HG03432 (cell line): ENCODE results near the gene PPP4R2.
"Not testable (repeated sequence)": the region's sequence is repeated elsewhere in the genome, so short reads cannot be mapped to it uniquely, and the experiment has no call there.

Experiments
- ATAC-seq: cut with Tn5 transposase; IDR thresholded peaks from one replicate; pipeline ENCODE4 v1.9.1; 2021; ENCODE audit warnings: mild to moderate bottlenecking, moderate library complexity; ENCODE audit not compliant: unreplicated experiment

Gene PPP4R2

GRCh38 chr3:73021301-73021835, 24.8 kb downstream of the PPP4R2 start:
- no peak for ATAC-seq

GRCh38 chr3:73024836-73025235, 28.2 kb downstream of the PPP4R2 start:
- no peak for ATAC-seq

- no peak for ATAC-seq
Measured at GRCh38 chr3:73026111-73026759, 29.6 kb downstream of the PPP4R2 start.

GRCh38 chr3:73026760-73027113, 30.1 kb downstream of the PPP4R2 start:
- ATAC-seq = no peak

DNA sequence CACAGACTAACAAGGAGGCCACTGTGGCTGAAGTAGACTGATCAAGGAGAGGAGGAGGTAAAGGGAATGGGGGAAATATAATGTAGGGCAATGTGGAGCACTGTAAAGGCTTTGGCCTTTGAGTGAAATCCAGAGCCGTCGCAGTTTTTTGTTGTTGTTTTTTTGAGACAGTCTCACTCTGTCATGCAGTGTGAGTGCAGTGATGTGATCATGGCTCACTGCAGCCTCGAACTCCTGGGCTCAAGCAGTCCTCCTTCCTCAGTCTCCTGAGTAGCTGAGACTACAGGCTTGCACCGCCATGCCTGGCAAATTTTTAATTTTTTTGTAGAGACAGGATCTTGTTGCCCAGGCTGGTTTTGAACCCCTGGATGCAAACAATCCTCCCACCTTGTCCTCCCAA, 32.2 kb downstream of the PPP4R2 start:
- no peak for ATAC-seq

DNA sequence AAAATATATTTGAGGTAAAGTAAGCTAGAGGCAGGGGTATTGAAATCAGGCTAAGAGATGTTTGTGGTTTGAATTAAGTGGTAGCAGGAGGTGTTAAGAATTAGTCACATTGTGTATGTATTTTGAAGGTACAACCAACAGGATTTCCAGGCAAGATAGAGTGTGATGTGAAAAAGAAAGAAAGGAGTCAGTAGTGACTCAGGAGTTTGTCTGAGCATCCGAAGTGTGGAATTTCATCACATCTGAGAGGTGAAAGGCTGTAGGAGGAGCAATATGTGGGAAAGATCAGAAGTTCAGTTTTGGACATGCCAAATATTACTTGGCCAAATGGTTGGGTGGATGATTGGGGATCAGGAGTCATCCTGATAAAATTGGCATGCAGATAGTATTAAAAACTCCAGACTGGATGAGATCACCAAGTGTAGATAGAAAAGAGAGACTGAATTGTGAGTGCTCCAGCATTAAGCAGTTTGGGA, 32.7 kb downstream of the PPP4R2 start:
- peak; percentile 43 for ATAC-seq

DNA sequence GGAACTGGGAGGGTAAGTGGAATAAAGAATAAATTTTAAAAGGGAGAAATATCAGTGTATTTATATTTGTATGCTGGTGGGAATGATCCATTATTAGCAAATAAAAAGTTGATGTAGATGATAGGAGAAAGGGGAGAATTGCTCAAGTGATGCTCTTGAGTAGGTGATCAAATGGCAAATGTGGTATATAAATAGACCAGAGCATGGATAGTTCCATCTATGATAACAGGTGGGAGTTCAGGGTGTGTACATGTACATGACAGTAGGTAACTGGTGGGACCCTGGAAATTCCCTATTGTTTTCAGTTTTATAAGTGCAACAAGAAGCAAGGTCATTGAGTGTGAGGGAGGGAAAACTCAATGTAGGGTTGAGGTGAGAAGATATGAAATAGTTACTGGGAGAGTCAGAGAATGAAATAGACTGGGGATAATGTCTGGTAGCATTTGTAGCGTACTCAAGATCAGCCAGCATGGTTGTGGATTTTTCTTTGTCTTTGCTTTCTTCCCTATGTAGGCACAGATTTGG, 33.5 kb downstream of the PPP4R2 start:
- no peak for ATAC-seq

GRCh38 chr3:73031573-73032103, 35.0 kb downstream of the PPP4R2 start:
- no peak for ATAC-seq

DNA sequence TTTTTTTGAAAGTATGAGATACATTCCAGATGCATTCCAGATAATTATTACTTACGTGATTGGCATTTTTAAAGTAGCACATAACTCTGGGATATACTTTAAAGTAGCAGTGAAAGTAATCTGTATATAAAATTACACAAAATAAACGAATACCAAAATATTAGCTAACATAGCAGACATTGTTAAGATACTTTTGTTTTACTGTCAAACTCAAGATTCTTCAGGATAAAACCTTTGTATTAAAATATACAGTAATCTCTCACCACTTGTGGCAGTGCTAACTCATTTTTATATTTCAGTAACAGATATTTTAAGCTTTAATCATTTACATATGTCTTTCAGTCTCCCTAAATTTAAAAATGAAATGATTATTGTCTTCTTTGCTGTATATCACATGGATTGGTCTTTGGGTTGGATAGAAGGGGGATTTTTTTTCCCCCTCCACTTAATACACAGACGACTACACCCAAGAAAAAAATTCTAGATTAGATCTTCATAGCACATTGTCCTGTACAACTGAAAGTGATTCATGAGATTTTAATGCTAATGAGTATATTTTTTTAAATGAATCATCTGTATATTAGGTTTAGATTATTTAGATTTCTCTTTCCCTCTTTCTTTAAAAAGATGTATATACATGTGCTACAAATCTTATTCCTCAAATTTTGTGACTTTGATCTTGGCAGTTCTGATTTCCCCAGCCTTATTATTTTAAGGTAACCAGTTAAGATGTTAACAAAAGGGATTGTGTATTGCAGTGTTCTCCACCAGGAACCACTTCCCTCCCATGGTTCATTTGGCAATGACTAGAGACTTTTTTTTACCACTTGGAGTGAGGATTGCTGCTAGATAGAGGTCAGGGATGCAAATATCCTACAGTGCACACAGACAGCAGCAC, 40.3 kb downstream of the PPP4R2 start:
- ATAC-seq = no peak

DNA sequence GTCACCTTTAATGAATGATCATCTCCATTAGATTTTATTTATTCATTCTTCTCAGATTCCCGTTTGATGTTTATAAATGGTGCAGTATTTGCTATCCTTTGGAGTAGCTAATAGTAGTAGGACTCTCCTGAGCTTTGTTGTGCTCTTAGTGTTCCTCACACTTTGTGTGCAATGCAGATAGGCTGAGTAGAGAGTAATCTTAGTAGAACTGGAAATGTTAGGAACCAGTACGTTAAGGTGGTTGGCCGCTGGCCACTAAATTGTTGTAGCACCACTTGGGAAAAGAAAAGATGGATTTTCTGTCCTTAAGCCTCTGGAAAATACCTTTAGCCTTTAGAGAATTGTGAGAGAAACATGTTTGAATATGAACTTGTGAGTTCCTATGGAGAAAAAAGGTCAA, 44.9 kb downstream of the PPP4R2 start:
- ATAC-seq = no peak

- no peak for ATAC-seq
Measured at GRCh38 chr3:73043414-73043813, 46.8 kb downstream of the PPP4R2 start.

- no peak for ATAC-seq
Measured at GRCh38 chr3:73045391-73045790, 48.8 kb downstream of the PPP4R2 start.

DNA sequence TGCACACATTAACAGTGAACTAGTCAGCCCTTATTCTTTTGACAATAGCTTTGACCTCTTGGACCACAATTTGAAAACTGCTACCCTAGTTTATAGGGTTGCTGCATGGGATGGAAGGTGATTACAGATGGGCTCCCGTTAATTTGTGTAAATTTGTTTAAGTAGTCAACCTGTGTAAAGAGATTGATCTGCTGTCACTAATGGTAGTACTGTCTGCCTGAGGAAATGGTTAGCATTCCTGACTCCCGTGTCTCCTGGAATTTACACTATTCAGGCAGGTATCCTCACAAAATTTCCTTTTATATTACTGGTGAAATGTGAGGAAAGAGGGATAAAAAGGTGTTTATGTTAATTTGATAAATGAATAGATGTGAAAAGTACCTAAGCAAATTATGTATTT, 49.6 kb downstream of the PPP4R2 start:
- no peak for ATAC-seq

- ATAC-seq = no peak
Measured at GRCh38 chr3:73049319-73049718, 52.7 kb downstream of the PPP4R2 start.

DNA sequence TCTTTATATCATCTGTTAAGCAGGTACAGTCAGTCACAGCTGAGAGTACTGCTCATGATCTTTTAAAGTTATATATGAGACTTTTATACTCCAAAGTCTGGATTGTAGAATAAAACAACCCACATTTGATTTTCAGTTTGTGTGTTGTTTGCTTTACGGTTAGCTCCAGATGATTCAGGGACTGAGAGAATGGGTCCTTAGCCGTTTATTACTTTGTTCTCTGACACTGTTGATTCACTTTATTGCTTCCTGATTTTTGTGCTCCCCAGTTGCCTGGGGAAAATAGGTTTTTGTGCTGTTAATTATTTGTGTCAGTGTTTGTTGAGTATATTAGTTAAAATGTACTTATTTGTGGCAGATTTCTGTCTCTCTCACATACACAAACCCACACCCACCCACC, 56.2 kb downstream of the PPP4R2 start:
- ATAC-seq = no peak

GRCh38 chr3:73055583-73055982, 59.0 kb downstream of the PPP4R2 start:
- ATAC-seq = no peak

DNA sequence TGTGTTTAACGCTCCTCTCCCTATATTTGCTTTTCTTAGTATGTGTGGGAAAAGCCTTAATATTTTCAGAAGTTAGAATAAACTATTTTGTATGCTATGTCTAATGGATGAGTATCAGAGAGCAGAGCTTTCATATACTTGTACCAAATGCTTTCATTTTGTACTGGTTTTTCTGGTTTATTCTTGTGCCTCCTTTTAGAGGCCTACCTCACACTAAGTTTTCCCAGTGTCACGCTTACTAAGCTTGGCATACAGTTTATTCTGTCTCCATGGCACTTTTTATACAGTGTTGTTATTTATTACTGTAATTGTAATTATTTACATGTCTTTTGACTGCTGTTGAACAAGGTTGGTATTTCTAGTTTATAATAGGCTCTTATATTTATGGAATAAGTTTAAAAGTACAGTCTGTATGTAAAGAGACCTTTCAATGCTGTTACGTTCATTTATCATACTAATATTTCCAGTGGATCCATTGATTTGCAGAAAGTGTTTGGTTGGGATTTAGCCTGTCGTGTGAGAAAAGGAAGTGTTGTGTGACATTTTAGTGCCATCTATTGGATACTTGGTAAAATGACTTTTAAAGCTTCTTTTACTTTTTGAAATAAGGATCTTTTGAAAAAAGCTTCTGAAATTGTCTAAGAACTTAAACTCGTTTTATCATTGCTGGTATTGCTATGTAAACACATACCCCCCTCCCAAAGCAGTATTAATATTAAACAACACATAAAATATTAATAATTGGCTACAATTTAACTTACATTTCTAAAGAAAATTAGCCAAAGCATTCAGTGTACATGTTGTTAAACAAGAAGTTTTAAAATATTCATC, 59.6 kb downstream of the PPP4R2 start:
- ATAC-seq = no peak

- no peak for ATAC-seq
Measured at GRCh38 chr3:73056845-73057150, 60.2 kb downstream of the PPP4R2 start.

- no peak for ATAC-seq
Measured at GRCh38 chr3:73060302-73060723, 63.7 kb downstream of the PPP4R2 start.

- no peak for ATAC-seq
Measured at GRCh38 chr3:73061416-73061815, 64.8 kb downstream of the PPP4R2 start, which contains the start of gene EBLN2. Gene EBLN2, plus strand, starts transcription at chr3:73061659. Its CDS starts 423 bp downstream, at chr3:73062082.

- not testable (repeated sequence) for ATAC-seq
Measured at GRCh38 chr3:73066243-73066642, 69.6 kb downstream of the PPP4R2 start.
